ENCODE measurements around the gene SDCCAG8.
A peak's percentile ranks its signal among the peaks of the same experiment; 100 is the strongest.

SDCCAG8 gene

GRCh38 chr1:243428617-243429342 lies 172.9 kb downstream of the SDCCAG8 start:
- DNase-seq = no peak

DNA sequence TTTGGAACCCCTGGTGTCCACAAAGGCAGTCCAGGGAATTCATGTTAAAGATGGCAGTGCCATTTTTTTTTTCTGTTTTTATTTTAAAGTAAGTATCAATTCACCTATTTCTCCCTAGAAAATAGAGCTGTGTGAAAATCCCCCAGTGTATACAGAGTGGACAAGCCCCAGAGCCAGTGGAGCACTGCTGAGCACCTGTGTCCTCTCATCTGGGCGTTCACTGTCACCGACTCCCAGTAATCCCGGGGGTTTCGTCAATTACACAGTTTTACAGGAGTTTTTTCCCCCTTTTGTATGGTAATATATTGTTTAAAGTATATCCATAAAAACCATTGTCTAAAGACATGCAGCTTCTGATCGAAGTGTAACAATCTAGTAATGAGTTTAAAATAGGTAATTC lies 175.8 kb downstream of the SDCCAG8 start:
- no peak for DNase-seq

DNA sequence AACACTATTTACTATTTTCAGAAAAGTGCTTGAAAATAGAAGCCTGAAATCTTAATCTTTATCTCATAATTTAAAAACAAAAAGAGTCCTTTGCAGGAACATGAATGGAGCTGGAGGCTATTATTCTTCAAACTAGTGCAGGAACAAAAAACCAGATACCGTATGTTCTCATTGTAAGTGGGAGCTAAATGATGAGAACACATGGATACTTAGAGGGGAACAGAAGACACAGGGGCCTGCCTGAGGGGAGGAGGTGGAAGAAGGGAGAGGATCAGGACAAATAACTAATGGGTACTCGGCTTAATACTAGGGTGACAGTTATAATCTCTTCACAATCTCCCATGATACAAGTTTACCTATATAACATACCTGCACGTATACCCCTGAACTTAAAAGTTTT lies 176.3 kb downstream of the SDCCAG8 start:
- DNase-seq = peak; percentile 92

- peak; percentile 65 for DNase-seq
These were observed 178.0 kb downstream of the SDCCAG8 start for GRCh38 chr1:243433737-243434370.

- DNase-seq = peak; percentile 45
These were observed 178.8 kb downstream of the SDCCAG8 start for GRCh38 chr1:243434594-243434993.

DNA sequence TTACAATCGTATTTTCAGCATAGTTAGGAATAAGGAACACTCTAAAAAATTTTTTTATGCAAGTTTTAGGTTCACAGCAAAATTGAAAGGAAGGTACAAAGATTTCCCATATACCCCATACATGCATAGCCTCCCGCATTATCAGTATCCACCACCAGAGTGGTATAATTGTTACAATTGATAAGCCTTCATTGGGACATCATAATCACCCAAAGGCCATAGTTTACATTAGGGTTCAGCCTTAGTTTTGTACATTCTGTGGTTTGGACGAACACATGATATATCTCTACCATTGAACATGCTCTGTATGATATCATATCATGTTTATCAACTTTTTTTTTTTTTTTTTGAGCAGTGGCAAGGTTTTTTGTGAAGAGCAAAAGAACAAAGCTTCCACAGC lies 180.0 kb downstream of the SDCCAG8 start:
- DNase-seq = no peak

- no peak for DNase-seq
These were observed 182.3 kb downstream of the SDCCAG8 start for GRCh38 chr1:243438146-243438545.

GRCh38 chr1:243438815-243439214 lies 183.0 kb downstream of the SDCCAG8 start:
- DNase-seq = no peak

DNA sequence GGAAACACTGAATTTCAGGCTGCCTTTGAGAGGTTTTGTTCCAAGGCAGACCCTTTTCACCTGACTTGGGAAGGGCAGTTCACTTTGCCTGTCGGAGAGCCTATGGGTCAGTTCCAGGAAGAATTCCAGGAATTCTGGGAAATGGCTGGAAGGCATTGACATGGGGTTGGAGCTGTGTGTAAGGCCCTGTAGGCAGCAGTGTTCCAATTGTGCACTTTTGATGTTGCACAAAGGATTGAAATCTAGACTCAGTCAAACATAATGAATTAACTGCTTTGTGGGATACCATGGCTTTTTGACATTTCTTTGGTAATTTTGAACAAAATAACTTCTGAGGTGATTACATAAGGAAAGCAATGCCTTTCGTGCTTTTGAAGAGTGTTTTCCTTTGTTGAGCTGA lies 184.6 kb downstream of the SDCCAG8 start:
- no peak for DNase-seq

GRCh38 chr1:243441601-243442000 lies 185.8 kb downstream of the SDCCAG8 start:
- DNase-seq = no peak

GRCh38 chr1:243443557-243443956 lies 187.7 kb downstream of the SDCCAG8 start:
- no peak for DNase-seq

DNA sequence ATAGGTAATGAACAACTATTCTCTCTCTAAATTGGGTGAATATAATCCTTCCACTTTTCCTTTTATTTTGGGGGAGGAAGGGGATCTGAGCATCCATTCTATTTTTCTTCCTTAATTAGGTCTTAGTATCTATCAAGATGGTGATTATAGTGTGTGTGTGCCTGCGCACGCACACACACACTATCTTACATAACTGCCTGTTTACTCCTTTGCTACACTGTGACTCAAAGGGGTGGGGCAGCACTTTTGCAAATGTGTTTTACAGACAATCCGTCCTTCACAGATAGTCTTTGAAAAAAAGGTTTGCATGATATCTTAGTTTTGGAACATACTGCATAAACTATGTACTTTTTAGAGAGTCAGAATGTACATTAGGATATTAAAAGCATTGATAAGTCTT lies 191.5 kb downstream of the SDCCAG8 start:
- DNase-seq = no peak

DNA sequence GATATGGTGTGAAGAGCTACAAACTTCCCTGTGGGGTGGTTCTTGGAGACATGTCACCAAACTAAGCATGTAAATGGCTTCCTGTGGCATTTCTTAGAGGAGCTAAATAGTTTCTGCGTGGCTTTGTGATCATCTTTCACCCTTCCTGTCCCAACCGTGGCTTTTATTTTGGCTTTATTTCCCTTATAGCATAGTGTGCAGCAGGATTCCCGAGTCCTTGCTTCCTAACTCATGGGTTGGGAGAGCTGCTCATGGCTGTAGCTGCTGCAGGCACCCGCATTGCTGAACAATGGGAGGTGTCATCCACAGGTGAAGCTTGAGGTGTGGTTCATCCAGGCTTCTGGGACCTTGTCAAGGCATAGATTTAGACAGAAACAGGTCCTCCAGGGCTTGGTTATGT lies 192.0 kb downstream of the SDCCAG8 start:
- no peak for DNase-seq

DNA sequence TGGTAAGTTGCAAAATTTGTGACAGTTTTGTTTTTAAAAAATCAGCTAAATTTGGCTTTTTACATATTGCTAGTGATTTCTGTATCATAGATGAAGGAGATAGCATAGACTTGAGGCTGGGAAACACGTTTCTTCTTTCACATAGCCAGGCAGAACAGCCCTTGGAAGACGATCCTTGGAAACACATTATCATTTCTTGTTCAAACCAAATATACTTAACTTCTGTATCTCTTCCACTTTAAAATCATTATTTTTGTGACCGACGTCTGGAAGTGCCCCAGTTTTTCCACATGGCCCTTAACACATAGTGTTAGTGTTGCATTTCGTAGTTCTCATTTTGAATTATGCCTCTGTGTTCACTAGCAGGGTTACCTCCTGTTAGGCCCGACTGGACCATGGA lies 193.5 kb downstream of the SDCCAG8 start:
- no peak for DNase-seq

DNA sequence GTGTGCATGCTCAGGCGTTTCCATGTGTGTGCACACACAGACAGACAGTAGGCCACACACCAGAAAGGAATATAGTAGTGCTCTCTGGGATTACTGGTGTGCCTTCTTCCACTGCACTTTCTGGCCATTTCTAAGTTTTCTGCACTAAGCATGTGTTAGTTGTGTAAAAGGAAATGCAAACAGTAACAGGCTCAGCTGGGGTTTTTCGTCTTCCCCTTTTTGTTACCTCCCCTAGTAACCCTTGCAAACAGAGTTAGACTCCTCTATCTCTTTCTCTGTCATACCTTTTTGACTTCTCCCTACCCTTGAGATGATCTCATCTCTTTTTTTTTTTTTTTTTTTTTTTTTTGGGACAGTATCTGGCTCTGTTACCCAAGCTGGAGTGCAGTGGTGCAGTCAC lies 196.3 kb downstream of the SDCCAG8 start:
- no peak for DNase-seq

DNA sequence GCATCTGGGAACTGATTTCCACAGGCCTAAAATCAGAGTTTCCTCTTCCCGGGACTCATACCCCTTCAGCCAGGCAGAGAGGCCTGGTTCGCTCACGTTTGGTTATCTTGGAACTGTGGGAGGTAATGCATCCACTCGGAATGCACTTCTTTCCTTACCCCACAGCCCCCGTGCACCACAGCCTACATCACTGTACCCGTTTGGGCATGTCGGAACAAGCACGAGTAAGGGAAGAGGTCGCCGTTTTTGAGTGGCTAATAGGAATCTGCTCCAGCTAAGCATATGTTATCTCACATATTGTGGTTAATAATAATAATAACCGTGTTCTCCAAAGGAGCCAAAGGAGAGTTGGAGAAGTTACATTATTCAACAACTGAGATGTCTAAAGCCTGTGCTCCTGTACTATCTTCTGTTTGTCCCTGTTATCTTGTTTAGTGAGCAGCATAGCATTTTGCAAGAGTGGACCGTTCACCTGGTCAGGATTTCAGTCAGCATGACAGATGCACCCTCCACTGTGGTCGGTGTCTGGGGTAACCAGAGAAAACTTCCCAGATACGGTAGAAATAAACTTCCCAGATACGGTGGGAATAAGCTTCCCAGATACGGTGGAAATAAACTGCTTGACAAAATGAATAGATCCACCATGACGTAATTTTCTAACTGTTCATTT lies 198.6 kb downstream of the SDCCAG8 start:
- DNase-seq = peak; percentile 63

GRCh38 chr1:243455760-243456651 lies 200.2 kb downstream of the SDCCAG8 start:
- DNase-seq = no peak

DNA sequence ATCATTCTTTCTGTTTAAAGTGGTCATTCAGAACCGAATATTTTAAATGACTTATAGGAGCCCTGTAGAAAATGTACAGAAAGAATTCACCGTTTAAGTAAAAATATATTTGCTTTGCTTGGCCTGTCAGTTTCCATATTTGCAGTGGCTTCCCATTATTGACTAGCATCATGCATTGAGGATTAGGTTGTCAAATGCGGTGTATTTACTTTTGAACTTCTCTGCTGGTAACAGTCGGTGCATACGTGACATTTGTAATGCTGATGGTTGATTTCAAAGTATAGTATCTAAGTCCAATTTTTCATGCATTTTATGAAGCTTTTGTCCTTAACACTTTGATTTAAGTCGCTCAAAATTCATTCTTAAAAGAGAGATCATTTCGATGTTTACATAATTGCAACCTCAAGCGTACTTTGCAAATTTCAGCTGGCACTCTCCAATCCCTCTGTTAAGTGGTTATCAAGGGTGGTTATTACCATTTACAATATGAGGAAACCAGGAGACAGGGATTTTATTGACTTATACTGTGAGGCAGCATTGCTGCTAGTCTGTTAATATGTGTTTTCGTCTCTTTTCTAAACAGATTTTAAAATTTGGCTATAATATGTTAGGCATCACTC lies 201.6 kb downstream of the SDCCAG8 start:
- DNase-seq = no peak

DNA sequence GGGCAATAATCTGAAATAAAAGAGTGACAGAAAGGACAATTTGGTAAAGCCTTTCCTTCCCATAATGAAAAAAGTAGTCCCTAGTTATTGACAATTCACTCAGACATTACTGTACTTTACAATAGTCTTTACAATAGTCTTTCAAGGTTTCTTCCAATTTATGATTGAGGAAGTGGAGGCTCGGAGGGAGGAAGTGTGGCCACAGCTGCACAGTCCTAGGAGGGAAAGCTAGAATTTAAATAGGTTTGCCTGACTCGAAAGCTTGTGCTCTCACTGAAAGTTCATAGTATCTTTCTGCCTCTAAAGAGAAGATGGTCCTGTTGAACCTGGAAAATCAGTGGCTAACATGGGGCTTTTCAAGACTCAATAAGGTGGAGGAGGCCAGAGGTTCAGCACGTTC lies 203.2 kb downstream of the SDCCAG8 start:
- DNase-seq = no peak

- no peak for DNase-seq
These were observed 205.9 kb downstream of the SDCCAG8 start for GRCh38 chr1:243461700-243462099.

DNA sequence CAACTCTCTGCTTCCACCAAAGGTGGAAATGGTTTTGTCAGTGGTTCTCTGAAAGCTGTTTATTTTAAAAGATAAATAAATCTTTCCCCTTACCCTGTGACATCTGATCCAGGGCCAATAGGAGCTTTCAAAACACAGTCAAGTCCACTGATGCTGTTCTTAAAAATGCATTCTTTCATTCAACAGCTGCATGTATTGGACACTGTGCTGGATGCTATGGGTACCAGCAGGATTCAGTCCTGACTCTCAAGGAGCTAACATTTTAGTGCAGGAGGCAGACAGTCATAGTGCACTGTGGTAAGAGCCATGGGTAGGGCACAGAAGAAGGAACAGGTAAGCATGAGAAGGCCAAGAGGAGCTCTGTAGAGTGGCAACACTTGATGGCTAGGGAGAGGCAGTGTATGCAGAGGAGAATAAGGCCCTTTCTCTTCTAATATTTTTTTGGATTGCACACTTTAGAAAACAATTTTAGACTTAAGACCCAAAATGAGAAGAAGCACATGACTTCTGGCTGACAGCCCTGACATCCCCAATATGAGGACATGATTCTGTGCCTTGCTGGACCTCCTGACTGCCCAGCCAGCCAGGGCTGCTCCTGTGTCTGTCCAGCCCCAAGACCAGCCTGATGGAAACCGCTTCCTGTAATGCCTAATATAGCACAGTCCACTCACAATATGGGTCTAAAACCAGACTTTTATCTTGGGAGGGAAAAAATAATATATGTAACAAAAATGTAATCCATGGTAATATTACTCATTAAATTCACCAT lies 207.3 kb downstream of the SDCCAG8 start:
- DNase-seq = no peak

- no peak for DNase-seq
These were observed 209.2 kb downstream of the SDCCAG8 start for GRCh38 chr1:243465081-243465480.

Data from NCI-H2171 treated with DMSO at 0.1 percent for 48 hours (cell line).